OCI-LY7 (cell line): ENCODE results near the gene POC1A. TPM values are rescaled to one million over a fixed set of nuclear protein-coding genes. Genes with fewer than 3 reads are reported as not detected.

ENCODE experiments used
- BruUV-seq: library from RNA; stranded (reverse); fragments of 400-500 nt; replicated peaks from 2 replicates; lab custom pipeline; 2021; lab: Mats Ljungman, UMichigan
- CTCF ChIA-PET: fragments of 300-600 bp; sonication (Branson Sonifier 250); formaldehyde crosslinking; loops from one replicate; lab custom pipeline; 2022; ENCODE audit warnings: antibody characterized with exemption; ENCODE audit not compliant: unreplicated experiment; lab: Charles Lee
- POLR2A ChIA-PET: fragments of 300-600 bp; sonication (Branson Sonifier 250); formaldehyde crosslinking; loops from one replicate; lab custom pipeline; 2022; ENCODE audit warnings: antibody characterized with exemption; lab: Charles Lee
- DNase-seq: peaks from one replicate; pipeline ENCODE4 v3.0.0-alpha.2; 2015; ENCODE audit warnings: low spot score
- H2AFZ ChIP-seq: fragments of 200-600 bp; sonication (generic), shearing (Covaris generic); 2 replicates; pipeline ENCODE4 v1.6.1; 2014; ENCODE audit warnings: mild to moderate bottlenecking, antibody characterized with exemption, low read length, moderate library complexity
- H3K27ac ChIP-seq: fragments of 200-600 bp; sonication (generic); 2 replicates; pipeline ENCODE4 v1.5.1; 2014; ENCODE audit warnings: mixed run types, low read depth, mild to moderate bottlenecking, moderate library complexity, low read length, inconsistent platforms; ENCODE audit not compliant: poor library complexity, severe bottlenecking
- H3K36me3 ChIP-seq: fragments of 200-600 bp; sonication (generic); 2 replicates; pipeline ENCODE4 v1.6.1; 2014; ENCODE audit warnings: mild to moderate bottlenecking, antibody characterized with exemption, low read length, moderate library complexity, mixed read lengths; ENCODE audit not compliant: insufficient read depth
- H3K4me1 ChIP-seq: fragments of 200-600 bp; sonication (generic); 2 replicates; pipeline ENCODE4 v1.5.1; 2014; ENCODE audit warnings: mild to moderate bottlenecking, low read length; ENCODE audit not compliant: insufficient read depth, poor library complexity, severe bottlenecking
- H3K4me2 ChIP-seq: fragments of 200-600 bp; sonication (generic); 2 replicates; pipeline ENCODE4 v1.6.1; 2014; ENCODE audit warnings: mild to moderate bottlenecking, low read length
- H3K4me3 ChIP-seq: fragments of 200-600 bp; sonication (generic); 2 replicates; pipeline ENCODE4 v1.5.1; 2014; ENCODE audit warnings: mild to moderate bottlenecking, low read depth, low read length; ENCODE audit not compliant: poor library complexity, severe bottlenecking
- H3K79me2 ChIP-seq: fragments of 200-600 bp; sonication (generic); 2 replicates; pipeline ENCODE4 v1.6.1; 2016; ENCODE audit warnings: low read depth, mild to moderate bottlenecking, low read length, moderate library complexity, mixed read lengths; ENCODE audit not compliant: insufficient read depth
- H3K9me2 ChIP-seq: fragments of 200-600 bp; sonication (generic); 2 replicates; pipeline ENCODE4 v1.6.1; 2016; ENCODE audit warnings: mild to moderate bottlenecking, low read length, mixed read lengths; ENCODE audit not compliant: insufficient read depth
- H3K9me3 ChIP-seq: fragments of 200-600 bp; sonication (generic); 2 replicates; pipeline ENCODE4 v1.6.1; 2014; ENCODE audit warnings: mild to moderate bottlenecking, mixed run types, low read length, mixed read lengths
- H4K20me1 ChIP-seq: fragments of 200-600 bp; sonication (generic); 2 replicates; pipeline ENCODE4 v1.6.1; 2014; ENCODE audit warnings: mild to moderate bottlenecking, antibody characterized with exemption, low read length, moderate library complexity, mixed read lengths; ENCODE audit not compliant: insufficient read depth
- CTCF ChIP-seq: fragments of 200-600 bp; sonication (generic); conservative IDR thresholded peaks from 2 replicates; pipeline ENCODE4 v1.5.1; 2014; ENCODE audit warnings: mild to moderate bottlenecking, antibody characterized with exemption, low read length, moderate library complexity, mixed read lengths
- EZH2phosphoT487 ChIP-seq: fragments of 200-600 bp; sonication (generic); IDR thresholded peaks from 2 replicates; pipeline ENCODE4 v1.6.1; 2018; ENCODE audit warnings: low read depth, borderline replicate concordance, mild to moderate bottlenecking, mixed run types, antibody characterized with exemption, low read length, moderate library complexity, mixed read lengths
- intact Hi-C: fragments of 100-400 bp; cut with micrococcal nuclease; formaldehyde crosslinking; loops from one replicate; pipeline ENCODE4 v1.10.0; 2022; ENCODE audit not compliant: unreplicated experiment
- total RNA-seq, 2 experiments: library from RNA; depleted of rRNA in 1 of 2; stranded (reverse); fragments of >200 nt in 1 of 2; shearing (Covaris generic) in 1 of 2; gene quantifications; 2 replicates each; pipeline ENCODE4 v1.2.3, GENCODE V29; 2014 to 2022

Gene POC1A
- total RNA-seq, 2 experiments from 2014 or later: 40.0 to 41.0 TPM

- H3K36me3 ChIP-seq: no peaks in the 10 kb centered on the region
- POLR2A ChIA-PET: interaction anchor here (0.7 to 0.9 kb wide), 2 partner anchors 41 to 43 kb away, joined by 3 read pairs; partner anchors contain the start of gene RPL29
- CTCF ChIA-PET: no interaction called here
- TF ChIP-seq EZH2phosphoT487 (no peak), CTCF (peak; percentile 44; the same call in 1 of the 2 replicates)
- no peak overlapping the region for H2AFZ ChIP-seq
- BruUV-seq: no TSS peak
- intact Hi-C loops: no loop called here
- H3K4me1 ChIP-seq: no peaks in the 10 kb centered on the region
- no peak overlapping the region for H3K27ac ChIP-seq
- H4K20me1 ChIP-seq: no peaks in the 10 kb centered on the region
- DNase-seq: peak; percentile 40
- H3K9me3 ChIP-seq: no peaks in the 10 kb centered on the region
- H3K4me3 ChIP-seq: no peak overlapping the region
- no peak overlapping the region for H3K4me2 ChIP-seq
- H3K9me2 ChIP-seq: no peaks in the 10 kb centered on the region
- H3K79me2 ChIP-seq: no peaks in the 10 kb centered on the region
Observed at GRCh38 chr3:52036829-52037228, 117.4 kb downstream of the POC1A start.

GRCh38 chr3:52036222-52036694, 118.0 kb downstream of the POC1A start:
- no peaks in the 10 kb centered on the region for H4K20me1 ChIP-seq
- no peak overlapping the region for H3K4me3 ChIP-seq
- intact Hi-C loops: no loop called here
- H3K4me2 ChIP-seq: no peak overlapping the region
- no peaks in the 10 kb centered on the region for H3K9me2 ChIP-seq
- no peak for TF ChIP-seq CTCF
- TF ChIP-seq EZH2phosphoT487: no peak
- H3K9me3 ChIP-seq: no peaks in the 10 kb centered on the region
- H3K36me3 ChIP-seq: no peaks in the 10 kb centered on the region
- no peaks in the 10 kb centered on the region for H3K4me1 ChIP-seq
- CTCF ChIA-PET: no interaction called here
- H3K79me2 ChIP-seq: no peaks in the 10 kb centered on the region
- H3K27ac ChIP-seq: no peak overlapping the region
- BruUV-seq: no TSS peak
- H2AFZ ChIP-seq: no peak overlapping the region
- DNase-seq: no peak
- POLR2A ChIA-PET: interaction anchor here (0.7 to 0.9 kb wide), 2 partner anchors 41 to 42 kb away, joined by 3 read pairs; partner anchors contain the start of gene RPL29

- H3K9me2 ChIP-seq: no peaks in the 10 kb centered on the region
- no peak overlapping the region for H2AFZ ChIP-seq
- no peaks in the 10 kb centered on the region for H4K20me1 ChIP-seq
- no peak overlapping the region for H3K27ac ChIP-seq
- no peak overlapping the region for H3K4me2 ChIP-seq
- H3K4me1 ChIP-seq: no peaks in the 10 kb centered on the region
- H3K4me3 ChIP-seq: no peak overlapping the region
- no peaks in the 10 kb centered on the region for H3K9me3 ChIP-seq
- DNase-seq: no peak
- no TSS peak for BruUV-seq
- H3K36me3 ChIP-seq: no peaks in the 10 kb centered on the region
- POLR2A ChIA-PET: no interaction called here
- H3K79me2 ChIP-seq: no peaks in the 10 kb centered on the region
- CTCF ChIA-PET: no interaction called here
- intact Hi-C loops: no loop called here
- TF ChIP-seq CTCF (no peak), EZH2phosphoT487 (no peak)
Observed at GRCh38 chr3:52034651-52035050, 119.6 kb downstream of the POC1A start.
